PFSK-1 (cell line): ENCODE measurements around the gene S100A3.

Experiments used
- POLR2AphosphoS5 ChIP-seq: IDR thresholded peaks from 2 replicates; pipeline ENCODE4 v1.6.1; 2012; ENCODE audit warnings: low read depth, mild to moderate bottlenecking, control low read depth, low read length, moderate library complexity
- REST ChIP-seq, 2 experiments: IDR thresholded peaks; 2 replicates each; pipeline versions ENCODE4 v1.6.1 to v1.8.0; 2011 to 2012; ENCODE audit warnings: low read depth in 2 of 2, low read length in 2 of 2, control low read depth in 1 of 2, inconsistent platforms in 1 of 2, mild to moderate bottlenecking in 1 of 2, moderate library complexity in 1 of 2; ENCODE audit not compliant: insufficient read depth in 1 of 2
- SIN3A ChIP-seq: IDR thresholded peaks from 2 replicates; pipeline ENCODE4 v1.6.1; 2012; ENCODE audit warnings: mild to moderate bottlenecking, low read length, moderate library complexity, borderline replicate concordance; ENCODE audit not compliant: insufficient read depth

GRCh38 chr1:153527023-153527682, 21.9 kb downstream of the S100A3 start:
- TF ChIP-seq SIN3A, result no peak
- no peak for TF ChIP-seq POLR2AphosphoS5
- TF ChIP-seq REST (IDR thresholded peaks at IDR 0.05; ENCODE audit: insufficient read depth in 1 of 2, low read depth in 2 of 2, low read length in 2 of 2), result no peak
